Activated T-cell treated with anti-CD3 and anti-CD28 coated beads, Interleukin-2, amount 50 U/mL, for 4 hours (primary cell): ENCODE results near the gene SYF2. TPM values are rescaled to one million over a fixed set of nuclear protein-coding genes. Genes with fewer than 3 reads are reported as not detected.
A peak's percentile ranks its signal among the peaks of the same experiment; 100 is the strongest.
"Not testable (repeated sequence)": the region's sequence is repeated elsewhere in the genome, so short reads cannot be mapped to it uniquely, and the experiment has no call there.

Experiments
- ATAC-seq, 2 donors: fragments of 200-7000 bp; cut with Tn5 transposase; one replicate each; pipeline ENCODE4 v1.10.0; 2021
- DNase-seq: peaks from one replicate; pipeline ENCODE4 v3.0.0-alpha.2; 2020
- H3K27me3 Mint-ChIP-seq: one replicate; pipeline ENCODE4 v1.8.0; 2021; ENCODE audit warnings: low read depth, mixed read lengths
- H3K36me3 Mint-ChIP-seq: one replicate; pipeline ENCODE4 v1.8.0; 2022; ENCODE audit warnings: mixed read lengths; ENCODE audit not compliant: insufficient read depth
- H3K4me1 Mint-ChIP-seq: one replicate; pipeline ENCODE4 v1.8.0; 2021; ENCODE audit warnings: low read depth, mixed read lengths
- H3K4me3 Mint-ChIP-seq: one replicate; pipeline ENCODE4 v1.8.0; 2021; ENCODE audit warnings: mild to moderate bottlenecking, moderate library complexity, mixed read lengths
- H3K9me3 Mint-ChIP-seq: one replicate; pipeline ENCODE4 v1.8.0; 2021; ENCODE audit warnings: mixed read lengths
- total RNA-seq, 3 donors: library from RNA; stranded (reverse); gene quantifications; one replicate each; pipeline ENCODE4 v1.2.1, GENCODE V29; 2021

Gene SYF2
- total RNA-seq, 3 donors from 2014 or later, result 46.7 to 54.9 (median 52.2) TPM

DNA sequence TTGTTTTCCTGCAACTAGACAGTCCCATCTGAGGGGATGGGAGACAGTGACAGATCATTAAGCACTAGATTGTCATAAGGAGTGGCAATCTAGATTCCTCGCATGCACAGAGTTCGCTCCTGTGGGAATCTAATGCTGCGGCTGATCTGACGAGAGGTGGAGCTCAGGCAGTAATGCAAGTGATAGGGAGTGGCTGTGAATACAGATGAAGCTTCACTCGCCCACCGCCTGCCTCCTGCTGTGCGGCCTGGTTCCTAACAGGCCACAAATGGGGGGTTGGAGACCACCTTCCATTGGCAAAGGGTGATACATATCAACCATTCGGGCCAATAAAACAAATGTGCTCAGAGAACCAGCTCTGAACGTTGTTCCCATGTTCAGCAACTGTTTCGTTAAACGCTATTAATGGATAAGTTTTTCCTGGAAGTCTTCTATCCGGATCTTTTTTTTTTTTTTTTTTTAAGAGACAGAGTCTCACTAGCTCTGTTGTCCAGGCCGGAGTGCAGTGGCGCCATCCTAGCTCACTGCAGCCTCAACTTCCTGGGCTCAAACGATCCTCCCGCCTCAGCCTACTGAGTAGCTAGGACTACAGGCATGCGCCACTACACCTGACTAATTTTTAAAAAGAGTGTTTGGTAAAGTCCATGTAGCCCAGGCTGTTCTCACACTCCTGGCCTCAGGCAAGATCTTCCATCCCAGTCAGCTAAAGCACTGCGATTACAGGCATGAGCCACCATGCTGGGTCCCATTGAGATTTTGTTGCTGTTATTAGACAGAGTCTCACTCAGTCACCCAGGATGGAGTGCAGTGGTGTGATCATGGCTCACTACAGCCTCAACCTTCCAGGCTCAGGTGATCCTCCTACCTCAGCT lies 23.6 kb upstream of the SYF2 start:
- H3K9me3 Mint-ChIP-seq, result no peaks in the 10 kb centered on the region
- no peak for DNase-seq
- no peaks in the 10 kb centered on the region for H3K27me3 Mint-ChIP-seq
- peaks cover 1% of the 10 kb centered on the region for H3K36me3 Mint-ChIP-seq
- no peak for ATAC-seq
- peaks cover 11% of the 10 kb centered on the region for H3K4me1 Mint-ChIP-seq
- H3K4me3 Mint-ChIP-seq, result no peak overlapping the region

DNA sequence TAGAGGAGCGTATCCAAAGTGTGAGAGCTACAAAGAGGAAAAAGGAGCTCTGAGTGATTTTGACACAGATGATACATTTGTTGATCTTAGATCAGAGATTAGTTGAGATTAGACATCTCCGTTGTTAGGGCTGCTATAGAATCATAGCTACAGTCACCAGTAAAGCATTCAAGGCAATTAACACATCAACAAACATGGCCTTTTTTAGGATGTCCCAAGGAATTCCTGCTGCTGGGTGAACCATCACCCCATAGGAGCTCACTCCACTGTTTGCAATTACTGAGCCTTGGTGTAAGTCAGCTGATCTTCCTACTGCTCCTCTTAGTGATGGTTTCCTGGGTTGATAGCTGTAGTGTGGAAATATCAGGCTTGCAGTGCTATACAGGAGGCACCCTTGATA lies 21.6 kb upstream of the SYF2 start:
- Mint-ChIP-seq H3K4me1 (no peaks in the 10 kb centered on the region), H3K36me3 (no peaks in the 10 kb centered on the region), H3K9me3 (no peaks in the 10 kb centered on the region), H3K27me3 (no peaks in the 10 kb centered on the region), H3K4me3 (no peak overlapping the region)
- DNase-seq (no peak), ATAC-seq (no peak)

DNA sequence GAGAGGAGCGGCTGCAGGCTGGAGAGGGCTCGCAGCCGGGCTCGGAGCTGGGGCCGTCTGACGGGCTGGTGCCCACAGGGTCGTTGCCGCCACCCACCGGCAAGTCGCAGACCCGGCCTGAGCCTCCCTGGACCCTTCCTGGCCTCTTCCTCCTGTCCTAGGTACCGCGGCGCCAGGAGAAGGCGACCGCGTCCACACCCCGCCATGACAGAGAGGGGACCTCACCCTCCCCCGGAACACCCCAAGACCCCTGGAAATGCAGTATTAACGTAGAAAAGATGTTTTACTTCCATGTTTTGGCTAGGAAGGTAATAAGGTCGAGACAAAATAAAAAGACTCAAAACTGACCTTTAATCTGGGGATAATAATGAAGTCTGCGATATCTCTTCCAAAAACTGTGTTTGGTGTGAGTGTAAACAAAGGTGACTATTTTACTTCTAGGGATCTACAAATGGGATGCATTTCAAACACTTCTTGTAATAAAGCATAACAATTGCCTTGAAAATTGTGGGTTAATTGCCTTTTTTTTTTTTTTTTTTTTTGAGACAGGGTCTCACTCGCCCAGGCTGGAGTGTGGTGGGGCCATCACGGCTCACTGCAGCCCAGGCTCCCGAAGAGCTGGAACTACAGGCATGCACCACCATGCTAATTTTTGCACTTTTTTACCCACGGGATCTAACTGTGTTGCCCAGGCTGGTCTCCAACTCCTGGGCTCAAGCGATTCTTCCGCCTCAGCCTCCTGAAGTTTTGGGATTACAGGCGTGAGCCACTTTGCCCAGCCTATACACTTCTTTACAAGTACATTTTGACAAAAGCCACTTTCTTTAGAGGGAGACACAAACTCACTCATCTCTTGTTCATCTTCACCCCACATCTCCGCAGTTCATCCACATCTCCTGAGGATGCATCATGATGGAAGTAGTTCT lies 15.8 kb upstream of the SYF2 start:
- H3K36me3 Mint-ChIP-seq, result peaks cover 29% of the 10 kb centered on the region
- H3K9me3 Mint-ChIP-seq, result no peaks in the 10 kb centered on the region
- no peaks in the 10 kb centered on the region for H3K27me3 Mint-ChIP-seq
- peaks cover 35% of the 10 kb centered on the region for H3K4me1 Mint-ChIP-seq
- H3K4me3 Mint-ChIP-seq, result peak overlapping the region; percentile 95
- peak; percentile 44 to 49 for ATAC-seq
- no peak for DNase-seq

DNA sequence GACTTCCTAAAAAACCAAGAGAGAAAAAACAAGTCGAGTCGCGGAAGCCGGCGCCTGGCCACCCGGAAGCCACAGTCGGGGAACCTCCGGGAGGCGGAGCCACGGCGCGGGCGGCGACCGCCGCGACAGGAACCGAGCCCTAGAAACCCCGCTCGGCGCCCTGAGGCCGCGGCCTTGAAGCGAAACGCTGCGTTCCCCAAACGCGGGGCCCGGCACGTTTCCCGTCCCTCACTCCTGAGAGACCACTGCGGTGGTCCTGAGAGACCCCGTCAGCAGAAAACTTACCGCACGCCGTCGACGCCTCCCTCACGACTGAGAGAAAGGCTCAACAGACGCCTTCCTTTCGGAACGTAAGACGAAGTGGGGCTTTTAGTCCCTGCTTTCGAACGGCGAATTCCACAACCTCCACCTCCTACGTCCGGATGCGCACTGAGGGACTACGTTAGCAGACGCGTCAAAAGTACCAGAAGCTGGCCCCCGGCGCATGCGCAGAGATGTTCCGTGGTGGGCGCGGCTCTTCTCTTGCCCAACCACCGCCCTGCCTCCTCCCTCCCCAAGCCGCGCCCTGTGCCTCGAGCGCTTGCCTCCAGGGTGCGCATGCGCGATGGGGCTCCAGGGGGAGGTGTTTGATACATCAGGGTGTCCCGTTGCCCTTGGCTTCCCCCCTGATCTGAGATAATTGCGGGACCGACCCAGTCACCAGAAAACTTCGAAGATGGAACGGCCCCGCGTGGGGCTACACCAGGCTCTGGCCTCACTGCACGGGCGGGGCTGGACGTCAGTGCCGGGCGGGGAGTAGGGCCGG lies 14.9 kb upstream of the SYF2 start, which contains the start of gene RSRP1:
TSS of gene RSRP1 (minus strand) at position 431 of the 805 bp plus-strand sequence. CDS start 491 bp downstream, outside the sequence.
- Mint-ChIP-seq H3K4me1 (peaks cover 42% of the 10 kb centered on the region), H3K4me3 (peak within 1 kb of the TSS; percentile 95), H3K27me3 (no peaks in the 10 kb centered on the region), H3K9me3 (no peaks in the 10 kb centered on the region), H3K36me3 (peaks cover 32% of the 10 kb centered on the region)
- peak; percentile 100 for DNase-seq
- ATAC-seq, result peak; percentile 87 to 93

DNA sequence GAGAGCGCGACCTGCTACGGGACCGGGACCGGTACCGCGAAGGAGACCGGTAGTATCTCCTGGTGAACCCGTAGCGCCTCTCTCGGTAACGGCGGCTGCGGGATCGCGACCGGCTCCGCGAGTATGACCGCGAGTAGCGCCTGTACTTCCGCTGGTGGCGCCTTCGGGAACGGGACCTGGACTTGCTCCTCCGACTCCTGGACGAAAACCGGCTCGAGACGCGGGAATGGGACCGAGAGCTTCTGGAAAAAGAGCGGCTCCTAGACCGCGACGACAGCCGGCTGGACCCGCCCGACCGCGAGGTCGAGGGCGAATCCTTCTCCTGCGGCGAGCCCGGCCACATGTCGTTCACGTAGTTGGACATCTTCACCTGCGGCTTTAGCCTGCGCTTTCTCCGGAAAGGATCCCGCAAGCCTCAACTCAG lies 14.3 kb upstream of the SYF2 start:
- Mint-ChIP-seq H3K27me3 (no peaks in the 10 kb centered on the region), H3K4me3 (peak overlapping the region; percentile 95), H3K36me3 (peaks cover 32% of the 10 kb centered on the region), H3K4me1 (peaks cover 45% of the 10 kb centered on the region), H3K9me3 (no peaks in the 10 kb centered on the region)
- ATAC-seq (peak in 1 of 2 donors; percentile 2), DNase-seq (peak; percentile 17)

DNA sequence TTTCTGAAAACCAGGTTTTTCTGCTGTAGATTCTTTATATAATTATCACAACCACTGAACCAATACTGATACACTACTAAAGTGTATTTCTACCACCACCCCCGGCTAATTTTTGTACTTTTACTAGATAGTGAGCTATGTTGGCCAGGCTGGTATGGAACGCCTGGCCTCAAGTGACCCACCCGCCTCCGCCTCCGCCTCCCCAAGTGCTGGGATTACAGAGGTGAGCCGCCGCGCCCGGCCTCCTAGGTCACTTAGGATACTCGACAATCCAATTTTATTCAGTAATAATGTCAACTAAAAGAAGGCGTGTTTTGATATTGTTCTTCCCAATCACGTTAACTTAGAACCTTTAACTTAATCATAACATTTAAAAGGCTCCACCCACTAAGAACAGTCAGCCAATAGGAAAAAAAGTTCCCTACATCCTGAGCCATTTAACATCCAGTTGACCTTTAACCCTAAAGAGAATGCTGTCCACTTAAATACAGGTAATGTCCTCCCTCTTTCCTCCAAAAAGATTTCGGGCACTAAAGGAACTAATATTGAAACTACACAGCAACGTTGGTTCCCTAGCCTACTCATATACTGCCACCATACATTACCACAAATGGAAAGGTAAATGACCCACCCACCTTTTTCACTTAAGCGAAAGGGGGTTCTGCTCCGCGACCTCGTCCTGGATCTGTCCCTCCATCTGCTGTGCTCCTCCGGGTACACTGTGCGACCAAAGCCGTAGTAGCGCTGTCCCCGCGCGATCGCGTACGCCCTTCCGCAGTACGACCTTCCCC lies 13.7 kb upstream of the SYF2 start:
- DNase-seq, result no peak
- H3K4me1 Mint-ChIP-seq, result peaks cover 50% of the 10 kb centered on the region
- peaks cover 32% of the 10 kb centered on the region for H3K36me3 Mint-ChIP-seq
- H3K27me3 Mint-ChIP-seq, result no peaks in the 10 kb centered on the region
- H3K4me3 Mint-ChIP-seq, result peak overlapping the region; percentile 95
- H3K9me3 Mint-ChIP-seq, result no peaks in the 10 kb centered on the region
- peak in 1 of 2 donors; percentile 2 for ATAC-seq

DNA sequence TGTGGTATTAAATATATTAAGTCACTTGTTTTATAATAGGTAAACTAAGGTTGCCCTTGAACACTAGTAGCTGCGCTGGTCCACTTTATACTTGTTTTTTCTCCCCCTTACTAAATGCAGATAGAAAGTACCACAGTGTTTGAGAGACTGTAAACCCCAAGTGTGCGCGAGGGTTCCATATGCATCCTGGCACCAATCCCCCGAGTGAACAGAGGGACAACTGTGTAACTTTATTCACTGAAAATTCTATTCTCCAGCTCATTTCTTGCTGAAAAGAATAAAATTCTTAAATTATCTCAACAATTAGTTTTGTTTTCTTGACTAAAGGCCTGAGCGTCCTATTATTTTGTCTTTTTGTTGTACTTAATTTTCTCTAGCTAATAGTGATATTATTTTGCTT lies 13.1 kb upstream of the SYF2 start:
- no peaks in the 10 kb centered on the region for H3K9me3 Mint-ChIP-seq
- ATAC-seq, result no peak
- H3K4me3 Mint-ChIP-seq, result peak overlapping the region; percentile 95
- peaks cover 55% of the 10 kb centered on the region for H3K4me1 Mint-ChIP-seq
- no peaks in the 10 kb centered on the region for H3K27me3 Mint-ChIP-seq
- H3K36me3 Mint-ChIP-seq, result peaks cover 32% of the 10 kb centered on the region
- DNase-seq, result no peak

DNA sequence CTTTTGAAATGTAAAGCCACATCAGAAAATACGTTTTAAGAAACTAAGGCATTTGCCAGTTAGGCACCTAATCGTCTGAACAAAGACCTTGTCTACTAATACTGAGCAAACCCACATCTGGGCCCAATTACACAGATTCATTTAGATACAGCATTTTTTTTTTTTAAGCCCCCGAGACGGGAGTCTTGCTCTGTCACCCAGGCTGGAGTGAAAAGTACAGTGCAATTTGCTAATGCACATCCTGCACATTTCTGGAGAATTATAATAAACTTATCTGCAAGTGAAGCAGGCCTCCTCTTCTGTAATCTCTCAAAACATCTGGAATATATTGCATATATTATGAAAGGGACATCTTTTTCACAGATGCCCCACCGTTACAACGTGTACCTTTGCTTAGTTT lies 11.6 kb upstream of the SYF2 start:
- Mint-ChIP-seq H3K4me3 (peak overlapping the region; percentile 7), H3K4me1 (peaks cover 69% of the 10 kb centered on the region), H3K36me3 (peaks cover 37% of the 10 kb centered on the region), H3K9me3 (no peaks in the 10 kb centered on the region), H3K27me3 (peaks cover 2% of the 10 kb centered on the region)
- DNase-seq (no peak), ATAC-seq (no peak)

DNA sequence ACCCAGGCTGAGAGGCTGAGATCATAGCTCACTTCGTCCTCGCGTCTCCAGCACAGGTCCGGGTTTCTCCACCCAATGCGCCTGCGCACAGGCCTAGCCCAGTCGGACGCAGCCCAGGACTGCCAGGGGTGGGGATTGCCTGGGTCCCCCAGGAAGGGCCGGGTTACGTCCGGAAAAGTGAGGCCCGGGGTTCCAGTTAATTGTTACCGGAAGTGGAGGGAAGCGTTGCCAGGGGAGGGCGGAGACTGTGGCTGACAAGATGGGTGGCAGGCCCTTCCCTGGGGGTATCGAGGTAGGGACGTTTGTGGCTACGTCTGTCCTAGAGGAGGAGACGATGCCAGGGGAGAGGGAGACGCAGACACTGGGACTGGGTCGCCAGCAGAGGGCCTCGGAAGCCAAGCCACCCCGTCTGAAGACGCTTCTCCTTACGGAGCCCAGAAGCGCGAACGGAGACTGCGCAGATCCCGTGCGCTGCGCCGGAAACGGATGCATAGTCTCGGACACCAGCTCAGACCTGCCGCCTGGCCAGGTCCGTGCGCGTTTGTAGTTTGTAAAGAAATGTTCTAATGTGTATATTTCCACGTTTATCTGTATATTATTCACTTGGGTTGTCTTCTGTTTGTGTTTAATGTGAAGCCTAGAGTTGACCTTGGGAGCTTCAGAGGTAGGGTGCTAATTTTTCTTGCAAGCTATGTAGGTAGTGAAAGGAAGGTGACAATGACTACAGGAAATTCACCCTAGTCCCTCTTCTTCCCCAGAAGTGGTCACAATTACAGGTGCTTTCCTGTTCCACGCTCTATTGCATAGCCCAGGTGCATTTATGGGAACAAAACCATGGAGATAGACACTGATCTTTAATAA lies 7.6 kb upstream of the SYF2 start:
- H3K4me3 Mint-ChIP-seq, result peak overlapping the region; percentile 88
- H3K36me3 Mint-ChIP-seq, result peaks cover 21% of the 10 kb centered on the region
- peaks cover 56% of the 10 kb centered on the region for H3K4me1 Mint-ChIP-seq
- peaks cover 2% of the 10 kb centered on the region for H3K27me3 Mint-ChIP-seq
- ATAC-seq (peak; percentile 89 to 91), DNase-seq (peak; percentile 74)
- H3K9me3 Mint-ChIP-seq, result no peaks in the 10 kb centered on the region

DNA sequence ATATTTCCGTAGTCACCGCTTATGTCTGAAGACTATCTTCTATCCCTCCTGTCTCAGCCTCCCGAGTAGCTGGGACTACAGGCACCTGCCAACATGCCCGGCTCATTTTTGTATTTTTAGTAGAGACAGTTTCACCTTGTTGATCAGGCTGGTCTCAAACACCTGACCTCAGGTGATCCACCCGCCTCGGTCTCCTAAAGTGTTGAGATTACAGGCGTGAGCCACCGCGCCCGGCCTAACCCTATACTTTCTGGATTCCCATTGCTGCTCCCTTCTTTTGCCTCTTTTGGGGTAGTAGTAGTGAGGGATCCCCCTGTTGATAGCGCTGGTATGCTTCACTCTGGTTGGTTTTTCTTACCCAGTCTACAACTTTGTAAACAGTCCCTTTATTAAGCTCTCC lies 5.7 kb upstream of the SYF2 start:
- H3K36me3 Mint-ChIP-seq, result peaks cover 10% of the 10 kb centered on the region
- peaks cover 46% of the 10 kb centered on the region for H3K4me1 Mint-ChIP-seq
- peaks cover 2% of the 10 kb centered on the region for H3K27me3 Mint-ChIP-seq
- DNase-seq (no peak), ATAC-seq (no peak)
- H3K9me3 Mint-ChIP-seq, result no peaks in the 10 kb centered on the region
- H3K4me3 Mint-ChIP-seq, result no peak overlapping the region

DNA sequence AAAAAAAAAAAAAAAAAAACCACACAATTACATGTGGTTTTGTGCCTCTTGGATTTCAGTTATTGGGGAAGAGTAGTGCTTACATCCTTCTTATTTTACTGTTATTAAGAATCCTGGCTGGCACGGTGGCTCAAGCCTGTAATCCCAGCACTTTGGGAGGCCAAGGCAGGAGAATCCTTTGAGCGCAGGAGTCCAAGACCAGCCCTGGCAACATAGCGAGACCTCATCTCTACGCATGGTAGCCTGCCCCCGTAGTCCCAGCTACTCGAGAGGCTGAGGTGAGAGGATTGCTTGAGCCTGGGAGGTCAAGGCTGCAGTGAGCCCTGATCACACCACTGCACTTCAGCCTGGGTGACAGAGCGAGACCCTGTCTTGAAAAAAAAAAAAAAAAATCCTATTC lies 4.0 kb upstream of the SYF2 start:
- H3K4me3 Mint-ChIP-seq, H3K27me3 Mint-ChIP-seq, H3K36me3 Mint-ChIP-seq, DNase-seq, ATAC-seq, H3K9me3 Mint-ChIP-seq: not testable (repeated sequence)
- H3K4me1 Mint-ChIP-seq, result peaks cover 39% of the 10 kb centered on the region

DNA sequence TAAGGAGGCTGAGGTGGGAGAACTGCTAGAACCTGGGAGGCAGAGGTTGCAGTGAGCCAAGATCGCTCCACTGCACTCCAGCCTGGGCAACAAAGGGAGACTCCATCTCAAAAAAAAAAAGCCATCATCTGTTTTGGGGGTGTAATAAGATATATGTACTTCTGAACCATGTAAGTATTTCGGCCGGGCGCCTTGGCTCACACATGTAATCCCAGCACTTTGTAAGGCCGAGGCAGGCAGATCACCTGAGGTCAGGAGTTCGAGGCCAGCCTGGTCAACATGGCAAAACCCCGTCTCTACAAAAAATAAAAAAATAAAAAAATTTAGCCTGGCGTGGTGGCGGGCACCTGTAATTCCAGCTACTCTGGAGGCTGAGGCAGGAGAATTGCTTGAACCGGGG lies 3.1 kb upstream of the SYF2 start:
- peaks cover 36% of the 10 kb centered on the region for H3K4me1 Mint-ChIP-seq
- not testable (repeated sequence) for DNase-seq, H3K27me3 Mint-ChIP-seq, H3K4me3 Mint-ChIP-seq, H3K36me3 Mint-ChIP-seq, H3K9me3 Mint-ChIP-seq, ATAC-seq
